Heart right ventricle (tissue), 16 donors: ENCODE data around the gene AUTS2. TPM values are rescaled to one million over a fixed set of nuclear protein-coding genes. Genes with fewer than 3 reads are reported as not detected.

ENCODE experiments used
- ATAC-seq, 8 donors: fragments of 200-7000 bp; cut with Tn5 transposase; one replicate each; pipeline ENCODE4 v1.9.1; 2020; ENCODE audit warnings: mild to moderate bottlenecking in 8 of 8, moderate library complexity in 8 of 8, moderate number of reproducible peaks in 1 of 8
- DNase-seq, 2 donors: peaks; one replicate each; pipeline ENCODE4 v3.0.0-alpha.2; 2020
- H3K27ac ChIP-seq, 10 donors: fragments of 200-600 bp; sonication (generic) in 2 of 10; one replicate each; pipeline versions ENCODE4 v1.5.0 to v1.8.0; 2020 to 2022; ENCODE audit warnings: mild to moderate bottlenecking in 3 of 10
- H3K27me3 ChIP-seq, 7 donors: fragments of 200-600 bp; one replicate each; pipeline ENCODE4 v1.8.0; 2021 to 2022; ENCODE audit warnings: mild to moderate bottlenecking in 2 of 7
- H3K36me3 ChIP-seq, 9 donors: fragments of 200-600 bp; sonication (generic) in 1 of 9; one replicate each; pipeline versions ENCODE4 v1.5.0 to v1.8.0; 2020 to 2022; ENCODE audit warnings: mild to moderate bottlenecking in 2 of 9
- H3K4me1 ChIP-seq, 9 donors: fragments of 200-600 bp; sonication (generic) in 1 of 9; one replicate each; pipeline versions ENCODE4 v1.5.0 to v1.8.0; 2020 to 2022; ENCODE audit warnings: mild to moderate bottlenecking in 4 of 9
- H3K4me3 ChIP-seq, 10 donors: fragments of 200-600 bp; sonication (generic) in 2 of 10; one replicate each; pipeline versions ENCODE4 v1.5.0 to v1.8.0; 2020 to 2022; ENCODE audit warnings: mild to moderate bottlenecking in 7 of 10, moderate library complexity in 2 of 10
- H3K9me3 ChIP-seq, 11 donors: fragments of 200-600 bp in 10 of 11; sonication (generic) in 2 of 11; one replicate each; pipeline versions ENCODE4 v1.5.0 to v1.8.0; 2013 to 2022; ENCODE audit warnings: mild to moderate bottlenecking in 2 of 11, control low read depth in 1 of 11, moderate library complexity in 1 of 11
- CTCF ChIP-seq, 9 donors: fragments of 200-600 bp; sonication (generic) in 2 of 9; IDR thresholded peaks; one replicate each; pipeline versions ENCODE4 v1.5.0 to v1.8.0; 2021 to 2022; ENCODE audit warnings: antibody characterized with exemption in 9 of 9, mild to moderate bottlenecking in 5 of 9, moderate library complexity in 1 of 9
- WGBS, 2 donors: extraction: QIAGEN DNeasy Blood & Tissue Kit; methylation state at CpG; one replicate each; pipeline ENCODE4 v1.1.7; 2013; ENCODE audit warnings: inconsistent platforms in 1 of 2; 5-methylcytosine and 5-hydroxymethylcytosine counted together
- intact Hi-C, 10 donors: fragments of 100-400 bp; cut with DNase I; formaldehyde crosslinking; loops; one replicate each; pipeline versions ENCODE4 v1.11.1 to v1.14.2; 2022
- polyA plus RNA-seq, 2 donors: library from polyadenylated mRNA; stranded (reverse); fragments of 200-250 nt; gene quantifications; one replicate each; pipeline ENCODE4 v1.2.3, GENCODE V29; 2013
- total RNA-seq, 10 donors: library from RNA; stranded (reverse); fragmentation: NEBNext Ultra II Directional in 3 of 10; extraction: Animal tissue kit (Norgen Biotek cat#: 25700) in 3 of 10; gene quantifications; one replicate each; pipeline versions ENCODE4 v1.2.1 to v1.2.4, GENCODE V29; 2021 to 2023
- donor health status: Arrhythmogenic right ventricular cardiomyopathy.
- donor health status: ischemic (EF 13 %, LVEDD 7.1; RV severe dilation, severe dysfunction).
- donor health status: healthy with polysubstance abuse.
- donor health status: DM: no; HTN: yes; CAD: no.
- donor health status: DM: no; HTN: no; CAD: no.
- donor health status: ischemic (EF 25% LVEDD 6.9; RV normal size, moderate dysfunction).
- donor health status: ischemic (EF 25% LVEDD 5.7; RV mildly dilated, moderate dysfunction).
- donor health status: healthy.
- donor health status: DM: yes; HTN: yes; CAD: no.
- donor health status: Ischemic cardiomyopathy.
- donor health status: ischemic (EF 35%, LVEDD 5.7; RV mildly dilated, moderate dysfunction).
- donor health status: nonischemic (EF 11% LVEDD 7.7; RV severe dilation, severe dysfunction).
- donor health status: DM: yes; HTN: yes; CAD: no.
- donor health status: PGD.
- donor health status: ischemic (EF 29% LVEDD 5.4; RV normal size, mild dysfunction).
- donor health status: nonischemic (EF 23%, LVEDD 6.1; RV moderate dilation, normal function).

The AUTS2 gene
- total and polyA plus RNA-seq, 12 donors: 1.6 to 11.2 (median 7.3) TPM

- H3K9me3 ChIP-seq: no peaks in the 10 kb centered on the region
- no peak for TF ChIP-seq CTCF (IDR thresholded peaks at IDR 0.05)
- WGBS, 2 donors: 98 to 100% methylated on average over 2 of the region's 2 CpGs
- intact Hi-C loops: no loop called here
- DNase-seq (no peak), ATAC-seq (no peak)
- H3K27ac ChIP-seq: no peak overlapping the region
- no peaks in the 10 kb centered on the region for H3K4me1 ChIP-seq
- H3K4me3 ChIP-seq: no peak overlapping the region
- H3K27me3 ChIP-seq: peaks cover 0 to 10% (median 0%) of the 10 kb centered on the region in 7 donors
- H3K36me3 ChIP-seq: no peaks in the 10 kb centered on the region
Observed at GRCh38 chr7:69839782-69840181, 241.5 kb downstream of the AUTS2 start.

GRCh38 chr7:69840248-69840647 is 242.0 kb downstream of the AUTS2 start:
- Histone ChIP-seq H3K9me3 (no peaks in the 10 kb centered on the region), H3K4me1 (no peaks in the 10 kb centered on the region), H3K36me3 (no peaks in the 10 kb centered on the region), H3K27ac (no peak overlapping the region), H3K4me3 (no peak overlapping the region), H3K27me3 (peaks cover 0 to 10% (median 0%) of the 10 kb centered on the region in 7 donors)
- TF ChIP-seq CTCF (IDR thresholded peaks at IDR 0.05): no peak
- ATAC-seq (no peak), DNase-seq (no peak)
- intact Hi-C loops: no loop called here
- 69 to 76% methylated on average over 3 of the region's 3 CpGs for WGBS, 2 donors

GRCh38 chr7:69843653-69844052 is 245.4 kb downstream of the AUTS2 start:
- no peaks in the 10 kb centered on the region for H3K36me3 ChIP-seq
- DNase-seq (no peak), ATAC-seq (no peak)
- H3K27me3 ChIP-seq: peaks cover 0 to 10% (median 0%) of the 10 kb centered on the region in 7 donors
- intact Hi-C loops: no loop called here
- no peaks in the 10 kb centered on the region for H3K9me3 ChIP-seq
- no peak for TF ChIP-seq CTCF (IDR thresholded peaks at IDR 0.05)
- no peaks in the 10 kb centered on the region for H3K4me1 ChIP-seq
- H3K27ac ChIP-seq: no peak overlapping the region
- 86 to 93% methylated on average over 2 of the region's 2 CpGs for WGBS, 2 donors
- H3K4me3 ChIP-seq: no peak overlapping the region

- Histone ChIP-seq H3K27me3 (peaks cover 0 to 10% (median 0%) of the 10 kb centered on the region in 7 donors), H3K9me3 (no peaks in the 10 kb centered on the region), H3K27ac (no peak overlapping the region), H3K4me3 (no peak overlapping the region), H3K36me3 (no peaks in the 10 kb centered on the region), H3K4me1 (no peaks in the 10 kb centered on the region)
- ATAC-seq: no peak
- no peak for TF ChIP-seq CTCF (IDR thresholded peaks at IDR 0.05)
- DNase-seq: no peak
- intact Hi-C loops: no loop called here
- WGBS, 2 donors: 62 to 77% methylated on average over 4 of the region's 4 CpGs
Observed at GRCh38 chr7:69844264-69844868, 246.1 kb downstream of the AUTS2 start.
